ENCODE data around the gene ALK.

DNA sequence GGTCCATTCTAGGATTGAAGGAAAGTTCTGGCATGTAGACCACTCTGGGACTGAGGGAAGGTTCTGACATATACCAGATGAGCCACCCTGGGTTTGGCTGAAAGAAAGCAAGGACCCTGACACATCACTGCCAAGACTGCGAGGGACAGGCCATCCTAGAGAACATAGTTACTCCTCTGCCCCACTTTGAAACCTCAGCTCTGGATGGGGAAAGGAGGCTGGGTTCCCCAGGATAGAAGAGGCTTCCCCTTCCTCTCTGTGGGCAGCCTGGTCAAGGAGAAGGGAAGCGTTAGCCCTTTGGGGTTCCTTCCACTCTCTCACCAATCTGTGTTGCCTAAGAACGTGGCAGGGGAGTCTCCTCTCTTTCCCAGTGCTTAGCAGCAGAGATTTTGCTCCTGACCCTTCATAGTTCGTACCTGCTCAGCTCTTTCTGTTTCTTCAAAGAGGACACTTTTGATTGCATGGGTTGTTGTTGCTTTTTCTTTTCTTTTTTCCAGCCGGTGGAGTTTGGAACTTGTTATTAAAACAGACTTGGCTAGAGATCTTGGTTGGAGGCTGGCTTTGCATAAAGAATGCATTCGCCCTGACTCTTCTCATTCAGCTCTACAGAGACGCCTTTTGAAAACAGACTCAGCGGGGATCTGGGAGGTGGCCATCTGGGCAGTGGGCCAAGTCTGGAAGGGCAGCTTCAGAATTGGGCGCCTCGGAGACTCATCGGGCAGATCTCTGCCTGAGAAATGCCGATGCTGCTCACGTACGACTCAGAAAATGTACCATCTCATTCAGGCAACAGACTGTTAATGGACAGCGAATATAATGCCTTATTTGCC is 640.1 kb downstream of the ALK start:
- TF ChIP-seq, protein P1, sequence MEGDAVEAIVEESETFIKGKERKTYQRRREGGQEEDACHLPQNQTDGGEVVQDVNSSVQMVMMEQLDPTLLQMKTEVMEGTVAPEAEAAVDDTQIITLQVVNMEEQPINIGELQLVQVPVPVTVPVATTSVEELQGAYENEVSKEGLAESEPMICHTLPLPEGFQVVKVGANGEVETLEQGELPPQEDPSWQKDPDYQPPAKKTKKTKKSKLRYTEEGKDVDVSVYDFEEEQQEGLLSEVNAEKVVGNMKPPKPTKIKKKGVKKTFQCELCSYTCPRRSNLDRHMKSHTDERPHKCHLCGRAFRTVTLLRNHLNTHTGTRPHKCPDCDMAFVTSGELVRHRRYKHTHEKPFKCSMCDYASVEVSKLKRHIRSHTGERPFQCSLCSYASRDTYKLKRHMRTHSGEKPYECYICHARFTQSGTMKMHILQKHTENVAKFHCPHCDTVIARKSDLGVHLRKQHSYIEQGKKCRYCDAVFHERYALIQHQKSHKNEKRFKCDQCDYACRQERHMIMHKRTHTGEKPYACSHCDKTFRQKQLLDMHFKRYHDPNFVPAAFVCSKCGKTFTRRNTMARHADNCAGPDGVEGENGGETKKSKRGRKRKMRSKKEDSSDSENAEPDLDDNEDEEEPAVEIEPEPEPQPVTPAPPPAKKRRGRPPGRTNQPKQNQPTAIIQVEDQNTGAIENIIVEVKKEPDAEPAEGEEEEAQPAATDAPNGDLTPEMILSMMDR (IDR thresholded peaks at IDR 0.05; ENCODE audit: borderline replicate concordance, extremely low read depth, low read length, poor library complexity, severe bottlenecking) = no peak
- TF ChIP-seq EZH2 (IDR thresholded peaks at IDR 0.05; ENCODE audit: borderline replicate concordance, low read depth, low read length, severe bottlenecking) = no peak

Measured in DND-41 (cell line).